Measurements from ENCODE around the gene RUFY3. TPM values are rescaled to one million over a fixed set of nuclear protein-coding genes. Genes with fewer than 3 reads are reported as not detected.
"Not testable (repeated sequence)": the region's sequence is repeated elsewhere in the genome, so short reads cannot be mapped to it uniquely, and the experiment has no call there.

The RUFY3 gene
- total RNA-seq, 1 experiment from 2014 or later = 42.7 TPM

GRCh38 chr4:70725633-70726032, 3.9 kb downstream of the RUFY3 start:
- DNase-seq (ENCODE audit: unreplicated experiment) = no peak
- Mint-ChIP-seq H3K36me3 (ENCODE audit: insufficient read depth, unreplicated experiment) (peaks cover 12% of the 10 kb centered on the region), H3K4me3 (ENCODE audit: unreplicated experiment) (no peak overlapping the region), H3K4me1 (ENCODE audit: insufficient read depth, unreplicated experiment) (no peaks in the 10 kb centered on the region), H3K27ac (ENCODE audit: low read depth, unreplicated experiment) (no peak overlapping the region), H3K27me3 (ENCODE audit: insufficient read depth, unreplicated experiment) (no peaks in the 10 kb centered on the region), H3K9me3 (ENCODE audit: unreplicated experiment) (no peaks in the 10 kb centered on the region)
- ChIA-PET POLR2A (interaction anchor here (0.7 kb wide), 1 partner anchor 19 kb away, joined by 3 read pairs; no protein-coding TSS in a partner anchor), CTCF (interaction anchor here (0.7 kb wide), 1 partner anchor 112 kb away, joined by 3 read pairs; no protein-coding TSS in a partner anchor)
- TF ChIP-seq CTCF (IDR thresholded peaks at IDR 0.05; ENCODE audit: unreplicated experiment) = no peak
- intact Hi-C loops (cut with micrococcal nuclease) = no loop called here
- BruUV-seq (replicated peaks) = no TSS peak

- peaks cover 12% of the 10 kb centered on the region for H3K36me3 Mint-ChIP-seq (ENCODE audit: insufficient read depth, unreplicated experiment)
- H3K4me3 Mint-ChIP-seq (ENCODE audit: unreplicated experiment); H3K27ac Mint-ChIP-seq (ENCODE audit: low read depth, unreplicated experiment); DNase-seq (ENCODE audit: unreplicated experiment); BruUV-seq (replicated peaks); H3K27me3 Mint-ChIP-seq (ENCODE audit: insufficient read depth, unreplicated experiment); POLR2A ChIA-PET; intact Hi-C loops (cut with micrococcal nuclease); H3K4me1 Mint-ChIP-seq (ENCODE audit: insufficient read depth, unreplicated experiment); H3K9me3 Mint-ChIP-seq (ENCODE audit: unreplicated experiment): not testable (repeated sequence)
- CTCF ChIA-PET = interaction anchor here (0.5 kb wide), 1 partner anchor 1104 kb away, joined by 3 read pairs; no protein-coding TSS in a partner anchor
Measured at GRCh38 chr4:70726515-70726914, 4.8 kb downstream of the RUFY3 start.

- no peaks in the 10 kb centered on the region for H3K27me3 Mint-ChIP-seq (ENCODE audit: insufficient read depth, unreplicated experiment)
- H3K9me3 Mint-ChIP-seq (ENCODE audit: unreplicated experiment) = no peaks in the 10 kb centered on the region
- H3K4me1 Mint-ChIP-seq (ENCODE audit: insufficient read depth, unreplicated experiment) = peaks cover 5% of the 10 kb centered on the region
- TF ChIP-seq CTCF (IDR thresholded peaks at IDR 0.05; ENCODE audit: unreplicated experiment) = no peak
- BruUV-seq (replicated peaks) = no TSS peak
- H3K36me3 Mint-ChIP-seq (ENCODE audit: insufficient read depth, unreplicated experiment) = peaks cover 16% of the 10 kb centered on the region
- POLR2A ChIA-PET = interaction anchor here (0.5 to 1.0 kb wide), 3 partner anchors 11 to 111 kb away, joined by 3 read pairs; no protein-coding TSS in a partner anchor
- intact Hi-C loops (cut with micrococcal nuclease) = no loop called here
- no peak for DNase-seq (ENCODE audit: unreplicated experiment)
- H3K27ac Mint-ChIP-seq (ENCODE audit: low read depth, unreplicated experiment) = no peak overlapping the region
- CTCF ChIA-PET = interaction anchor here (0.6 to 2.3 kb wide), 5 partner anchors 10 to 1918 kb away, joined by 3 to 7 read pairs (median 5); no protein-coding TSS in a partner anchor
- no peak overlapping the region for H3K4me3 Mint-ChIP-seq (ENCODE audit: unreplicated experiment)
Measured at GRCh38 chr4:70728091-70728490, 6.3 kb downstream of the RUFY3 start.

GRCh38 chr4:70732878-70733277, 11.1 kb downstream of the RUFY3 start:
- CTCF ChIA-PET; intact Hi-C loops (cut with micrococcal nuclease); H3K4me3 Mint-ChIP-seq (ENCODE audit: unreplicated experiment); DNase-seq (ENCODE audit: unreplicated experiment); H3K27me3 Mint-ChIP-seq (ENCODE audit: insufficient read depth, unreplicated experiment); H3K9me3 Mint-ChIP-seq (ENCODE audit: unreplicated experiment); H3K36me3 Mint-ChIP-seq (ENCODE audit: insufficient read depth, unreplicated experiment); BruUV-seq (replicated peaks): not testable (repeated sequence)
- peaks cover 14% of the 10 kb centered on the region for H3K4me1 Mint-ChIP-seq (ENCODE audit: insufficient read depth, unreplicated experiment)
- peak overlapping the region; percentile 80 for H3K27ac Mint-ChIP-seq (ENCODE audit: low read depth, unreplicated experiment)
- POLR2A ChIA-PET = interaction anchor here (1.6 to 5.5 kb wide), 3 partner anchors 12 to 50 kb away, joined by 3 to 170 read pairs (median 32); no protein-coding TSS in a partner anchor

GRCh38 chr4:70734168-70734954, 12.6 kb downstream of the RUFY3 start:
- intact Hi-C loops (cut with micrococcal nuclease) = loop anchor here (2.0 kb wide), 1 partner anchor 30 kb away; no protein-coding TSS in a partner anchor
- ChIA-PET POLR2A (interaction anchor here (0.5 to 5.5 kb wide), 20 partner anchors 8 to 1578 kb away, joined by 3 to 170 read pairs (median 4); partner anchors contain the start of genes DCK, RUFY3 and UTP3), CTCF (interaction anchor here (1.0 to 4.2 kb wide), 16 partner anchors 10 to 261 kb away, joined by 3 to 49 read pairs (median 6); partner anchors contain the start of genes MOB1B, RUFY3 and UTP3)
- no peaks in the 10 kb centered on the region for H3K27me3 Mint-ChIP-seq (ENCODE audit: insufficient read depth, unreplicated experiment)
- TF ChIP-seq CTCF (IDR thresholded peaks at IDR 0.05; ENCODE audit: unreplicated experiment) = no peak
- H3K9me3 Mint-ChIP-seq (ENCODE audit: unreplicated experiment) = no peaks in the 10 kb centered on the region
- peaks cover 5% of the 10 kb centered on the region for H3K36me3 Mint-ChIP-seq (ENCODE audit: insufficient read depth, unreplicated experiment)
- peaks cover 14% of the 10 kb centered on the region for H3K4me1 Mint-ChIP-seq (ENCODE audit: insufficient read depth, unreplicated experiment)
- BruUV-seq (replicated peaks) = TSS peak; percentile 48
- peak overlapping the region; percentile 79 for H3K4me3 Mint-ChIP-seq (ENCODE audit: unreplicated experiment)
- DNase-seq (ENCODE audit: unreplicated experiment) = peak; percentile 60
- H3K27ac Mint-ChIP-seq (ENCODE audit: low read depth, unreplicated experiment) = peak overlapping the region; percentile 89
